Uterus (tissue), 4 donors: ENCODE measurements around the gene STOX2. TPM values are rescaled to one million over a fixed set of nuclear protein-coding genes. Genes with fewer than 3 reads are reported as not detected.

ENCODE experiments used
- DNase-seq, 2 donors: peaks; one replicate each; pipeline ENCODE4 v3.0.0-alpha.2; 2019 to 2020
- H3K27ac ChIP-seq, 2 donors: fragments of 200-600 bp; sonication (generic); 1 replicate in 1 of 2; 2 replicates in 1 of 2; pipeline ENCODE4 v1.5.1; 2016 to 2018
- H3K27me3 ChIP-seq, 2 donors: fragments of 200-600 bp; sonication (generic); one replicate each; pipeline ENCODE4 v1.5.1; 2018 to 2019; ENCODE audit warnings: control low read depth in 1 of 2
- H3K36me3 ChIP-seq, 2 donors: fragments of 200-600 bp; sonication (generic); one replicate each; pipeline ENCODE4 v1.5.1; 2019; ENCODE audit warnings: control low read depth in 1 of 2
- H3K4me1 ChIP-seq, 2 donors: fragments of 200-600 bp; sonication (generic); one replicate each; pipeline ENCODE4 v1.5.1; 2018 to 2019; ENCODE audit warnings: control low read depth in 1 of 2
- H3K4me3 ChIP-seq, 2 donors: fragments of 200-600 bp; sonication (generic); 1 replicate in 1 of 2; 2 replicates in 1 of 2; pipeline ENCODE4 v1.5.1; 2018 to 2019; ENCODE audit warnings: mild to moderate bottlenecking in 1 of 2
- H3K9me3 ChIP-seq, 2 donors: fragments of 200-600 bp; sonication (generic); one replicate each; pipeline ENCODE4 v1.5.1; 2019; ENCODE audit warnings: control low read depth in 1 of 2
- CTCF ChIP-seq, 4 experiments: fragments of 200-600 bp in 2 of 4; fragments of 450-650 bp in 2 of 4; sonication (generic) in 2 of 4; IDR thresholded peaks; one replicate each; pipeline ENCODE4 v1.5.1; 2016 to 2019; ENCODE audit warnings: antibody characterized with exemption in 4 of 4, mild to moderate bottlenecking in 2 of 4, moderate library complexity in 1 of 4
- POLR2A ChIP-seq, 2 donors: fragments of 450-650 bp; IDR thresholded peaks; one replicate each; pipeline ENCODE4 v1.6.1; 2016; ENCODE audit warnings: antibody characterized with exemption in 2 of 2, mild to moderate bottlenecking in 1 of 2, moderate library complexity in 1 of 2
- intact Hi-C: fragments of 100-400 bp; cut with DNase I; formaldehyde crosslinking; loops from one replicate; pipeline ENCODE4 v1.15.1; 2023; ENCODE audit warnings: low total_unique reads
- total RNA-seq, 4 donors: library from RNA; depleted of rRNA in 3 of 4; stranded (reverse); fragments of >200 nt in 3 of 4; gene quantifications; one replicate each; pipeline versions ENCODE4 v1.1.0 to v1.2.4, GENCODE V29; 2014 to 2023
- donor health status: DM: yes; HTN: yes; CAD: no.

STOX2 gene
- total RNA-seq, 4 donors from 2014 or later: 2.9 to 19.4 (median 11.1) TPM

GRCh38 chr4:183960962-183961541 lies 55.9 kb downstream of the STOX2 start:
- H3K27me3 ChIP-seq: no peaks in the 10 kb centered on the region
- intact Hi-C loops: no loop called here
- no peak overlapping the region for H3K27ac ChIP-seq
- H3K36me3 ChIP-seq: no peaks in the 10 kb centered on the region
- no peak overlapping the region for H3K4me3 ChIP-seq
- TF ChIP-seq POLR2A (IDR thresholded peaks at IDR 0.05) (no peak), CTCF (IDR thresholded peaks at IDR 0.05) (no peak)
- no peak for DNase-seq
- H3K9me3 ChIP-seq: no peaks in the 10 kb centered on the region
- no peaks in the 10 kb centered on the region for H3K4me1 ChIP-seq

- intact Hi-C loops: no loop called here
- Histone ChIP-seq H3K4me3 (no peak overlapping the region), H3K4me1 (no peaks in the 10 kb centered on the region), H3K9me3 (no peaks in the 10 kb centered on the region), H3K36me3 (no peaks in the 10 kb centered on the region), H3K27ac (no peak overlapping the region), H3K27me3 (no peaks in the 10 kb centered on the region)
- DNase-seq: no peak
- no peak for TF ChIP-seq POLR2A (IDR thresholded peaks at IDR 0.05)
- TF ChIP-seq CTCF (IDR thresholded peaks at IDR 0.05): no peak
Observed at GRCh38 chr4:183961795-183962194, 56.7 kb downstream of the STOX2 start.

GRCh38 chr4:183962419-183962818 lies 57.3 kb downstream of the STOX2 start:
- intact Hi-C loops: no loop called here
- H3K9me3 ChIP-seq: no peaks in the 10 kb centered on the region
- H3K36me3 ChIP-seq: no peaks in the 10 kb centered on the region
- H3K4me3 ChIP-seq: no peak overlapping the region
- DNase-seq: no peak
- no peaks in the 10 kb centered on the region for H3K27me3 ChIP-seq
- no peaks in the 10 kb centered on the region for H3K4me1 ChIP-seq
- no peak overlapping the region for H3K27ac ChIP-seq
- no peak for TF ChIP-seq POLR2A (IDR thresholded peaks at IDR 0.05)
- no peak for TF ChIP-seq CTCF (IDR thresholded peaks at IDR 0.05)

- no peak for DNase-seq
- Histone ChIP-seq H3K36me3 (no peaks in the 10 kb centered on the region), H3K27me3 (no peaks in the 10 kb centered on the region), H3K4me3 (no peak overlapping the region), H3K9me3 (no peaks in the 10 kb centered on the region), H3K27ac (no peak overlapping the region), H3K4me1 (no peaks in the 10 kb centered on the region)
- intact Hi-C loops: no loop called here
- TF ChIP-seq POLR2A (IDR thresholded peaks at IDR 0.05): no peak
- no peak for TF ChIP-seq CTCF (IDR thresholded peaks at IDR 0.05)
Observed at GRCh38 chr4:183966371-183966770, 61.3 kb downstream of the STOX2 start.

- no peaks in the 10 kb centered on the region for H3K4me1 ChIP-seq
- intact Hi-C loops: no loop called here
- H3K9me3 ChIP-seq: no peaks in the 10 kb centered on the region
- no peaks in the 10 kb centered on the region for H3K27me3 ChIP-seq
- H3K4me3 ChIP-seq: no peak overlapping the region
- no peaks in the 10 kb centered on the region for H3K36me3 ChIP-seq
- H3K27ac ChIP-seq: no peak overlapping the region
- TF ChIP-seq CTCF (IDR thresholded peaks at IDR 0.05): no peak
- no peak for TF ChIP-seq POLR2A (IDR thresholded peaks at IDR 0.05)
- no peak for DNase-seq
Observed at GRCh38 chr4:183967266-183967665, 62.2 kb downstream of the STOX2 start.
